HK-2 (cell line): ENCODE data around the gene LGALS7B.
"Not testable (repeated sequence)": the region's sequence is repeated elsewhere in the genome, so short reads cannot be mapped to it uniquely, and the experiment has no call there.

ENCODE experiments used
- DNase-seq: peaks from one replicate; pipeline ENCODE4 v3.0.0-alpha.2; 2018; ENCODE audit not compliant: unreplicated experiment

Gene LGALS7B

DNA sequence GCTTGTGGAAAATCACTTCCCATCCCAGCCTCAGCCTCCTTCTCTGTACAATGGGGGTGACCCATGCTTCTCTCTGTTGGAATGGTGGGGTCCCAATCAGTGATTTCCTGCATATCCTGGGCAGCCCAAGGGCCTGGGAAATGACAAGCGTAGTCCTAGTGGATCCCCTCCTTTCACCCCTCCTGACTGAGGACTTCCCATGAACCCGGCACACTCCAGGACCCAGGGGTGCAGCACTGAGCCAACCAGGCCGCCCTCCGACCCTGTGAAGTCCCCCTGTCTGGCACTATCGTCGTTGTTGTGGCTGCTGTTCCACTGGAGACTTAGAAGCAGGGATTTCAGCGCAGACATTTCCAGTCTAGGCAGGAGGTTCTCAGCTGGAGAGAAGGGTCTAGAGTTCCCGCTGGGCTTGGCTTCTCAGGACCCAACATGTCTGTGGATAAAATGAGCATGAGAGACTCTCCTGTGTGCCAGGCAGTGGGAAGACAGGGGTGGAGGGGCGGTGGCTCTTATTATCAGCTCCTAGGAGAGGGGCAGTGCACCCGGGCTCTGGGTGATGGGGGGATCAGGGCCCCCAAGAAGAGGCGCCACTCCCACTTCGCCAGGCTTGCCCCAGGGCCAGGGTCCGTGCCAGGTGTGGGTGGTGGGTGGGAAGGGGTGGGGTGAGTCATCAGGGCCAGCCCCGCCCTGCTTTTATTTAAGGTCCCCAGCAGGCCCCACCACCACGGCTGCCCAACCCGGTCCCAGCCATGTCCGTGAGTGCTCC lies at the start of gene LGALS7B:
LGALS7B (plus strand) TSS at position 723 of the 766 bp plus-strand sequence; CDS start at position 750, 27 bp downstream.
- no peak for DNase-seq

GRCh38 chr19:38739440-38740256 lies 49.4 kb upstream of the LGALS7B start:
- DNase-seq: no peak

GRCh38 chr19:38740257-38740592 lies 48.8 kb upstream of the LGALS7B start:
- DNase-seq: no peak

- DNase-seq: no peak
These were observed 48.1 kb upstream of the LGALS7B start for GRCh38 chr19:38740932-38741331.

DNA sequence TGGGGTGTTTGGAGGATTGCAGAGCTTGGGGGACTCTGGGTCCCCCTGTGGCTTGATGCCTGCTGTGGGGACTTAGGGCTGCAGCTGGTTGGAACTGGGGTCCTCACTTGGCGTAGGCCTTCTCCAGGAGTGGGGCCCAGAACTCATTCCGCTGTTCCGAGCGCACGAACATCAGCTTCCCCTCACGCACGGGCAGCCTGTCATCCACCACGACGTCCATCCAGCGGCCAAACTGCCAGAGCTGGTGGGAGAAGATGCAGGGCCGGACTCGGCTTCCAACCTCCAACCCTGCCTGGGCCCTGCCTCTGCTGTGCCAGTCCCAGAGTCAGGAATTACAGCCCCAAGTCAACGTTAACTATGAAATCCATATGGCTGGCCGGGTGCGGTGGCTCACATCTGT lies 47.3 kb upstream of the LGALS7B start:
- no peak for DNase-seq

GRCh38 chr19:38742296-38742695 lies 46.7 kb upstream of the LGALS7B start:
- no peak for DNase-seq

DNA sequence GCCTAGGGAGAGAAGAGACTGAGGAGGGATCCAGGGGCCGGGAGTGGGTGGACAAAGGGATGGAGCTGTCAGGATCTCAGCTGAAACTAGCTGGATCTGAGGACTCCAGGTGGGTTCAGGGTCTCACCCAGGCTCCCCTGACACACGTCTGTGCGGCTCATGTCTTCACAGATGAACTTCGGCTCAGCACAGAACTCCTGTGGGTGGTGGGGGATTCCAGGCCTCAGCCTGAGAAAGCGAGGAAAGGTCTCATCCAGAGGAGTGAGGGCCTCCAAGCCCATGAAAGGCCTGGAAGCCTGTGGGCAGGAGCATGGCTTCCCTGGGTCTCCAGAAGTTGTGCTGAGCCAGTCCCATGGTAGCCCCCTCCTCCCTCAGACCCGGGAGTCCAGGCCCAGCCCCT lies 46.1 kb upstream of the LGALS7B start:
- no peak for DNase-seq

DNA sequence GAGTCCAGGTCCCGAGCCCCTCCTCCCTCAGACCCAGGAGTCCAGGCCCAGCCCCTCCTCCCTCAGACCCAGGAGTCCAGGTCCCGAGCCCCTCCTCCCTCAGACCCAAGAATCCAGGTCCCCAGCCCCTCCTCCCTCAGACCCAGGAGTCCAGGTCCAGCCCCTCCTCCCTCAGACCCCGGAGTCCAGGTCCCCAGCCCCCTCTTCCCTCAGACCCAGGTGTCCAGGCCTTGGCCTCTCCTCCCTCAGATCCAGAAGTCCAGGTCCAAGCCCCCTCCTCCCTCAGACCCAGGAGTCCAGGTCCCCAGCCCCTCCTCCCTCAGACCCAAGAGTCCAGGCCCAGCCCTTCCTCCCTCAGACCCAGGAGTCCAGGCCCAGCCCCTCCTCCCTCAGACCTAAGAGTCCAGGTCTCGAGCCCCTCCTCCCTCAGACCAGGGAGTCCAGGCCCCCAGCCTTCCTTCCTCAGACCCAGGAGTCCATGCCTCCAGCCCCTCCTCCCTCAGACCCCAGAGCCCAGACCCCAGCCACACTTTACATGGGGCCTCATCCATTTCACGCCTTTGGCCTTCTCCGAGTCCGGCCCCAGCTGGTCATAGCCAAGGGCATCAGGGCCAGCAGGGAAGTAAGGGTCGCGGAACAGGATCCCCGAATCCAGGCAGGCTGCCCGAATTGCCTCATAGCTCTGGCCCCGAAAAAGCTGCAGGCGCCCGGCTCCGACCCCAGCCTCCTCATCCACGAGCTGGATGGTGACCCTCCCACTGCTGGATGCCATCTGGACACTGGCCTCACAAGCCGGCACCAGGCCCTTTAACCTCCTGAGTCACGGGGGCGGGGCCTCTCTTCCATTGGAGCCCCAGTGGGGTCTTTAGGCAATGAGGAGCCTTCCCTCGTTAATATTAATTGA lies 45.4 kb upstream of the LGALS7B start:
- no peak for DNase-seq

DNA sequence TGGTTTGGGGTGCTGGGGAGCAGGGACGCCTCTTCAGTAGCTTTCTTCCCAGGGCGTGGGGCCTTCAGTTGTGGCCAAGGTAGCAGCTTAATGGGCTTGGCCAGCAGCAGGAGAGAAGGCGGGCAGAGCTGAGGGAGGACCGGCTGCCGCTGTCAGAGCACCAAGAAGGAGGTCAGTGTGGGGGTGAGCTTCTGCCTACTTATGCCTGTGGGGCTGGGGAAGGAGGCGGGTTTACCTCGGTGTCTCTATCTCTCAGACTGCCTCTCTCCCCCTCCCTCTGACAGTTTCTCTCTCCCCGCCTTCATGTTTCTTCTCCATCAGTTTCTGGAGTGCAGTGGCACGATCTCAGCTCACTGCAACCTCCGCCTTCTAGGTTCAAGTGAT lies 44.7 kb upstream of the LGALS7B start, which contains the start of gene CAPN12:
CAPN12 (minus strand) TSS at position 177 of the 384 bp plus-strand sequence. CDS start 309 bp downstream, outside the sequence.
- DNase-seq: no peak

DNA sequence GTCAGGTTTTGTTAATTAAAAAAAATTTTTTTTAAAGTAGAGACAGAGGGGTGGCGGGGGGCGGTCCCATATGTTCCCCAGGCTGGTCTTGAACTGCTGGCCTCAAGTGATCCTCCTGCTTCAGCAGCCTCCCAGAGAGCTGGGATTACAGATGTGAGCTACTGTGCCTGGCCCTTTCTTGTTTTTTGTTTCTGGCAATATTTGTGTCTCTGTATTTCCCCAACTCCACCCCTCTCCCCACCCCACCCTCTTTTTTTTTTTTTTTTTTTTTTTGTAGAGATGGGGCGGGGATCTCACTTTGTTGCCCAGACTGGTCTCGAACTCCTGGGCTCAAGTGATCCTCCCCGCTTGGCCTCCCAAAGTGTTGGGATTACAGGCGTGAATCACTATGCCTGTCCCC lies 44.1 kb upstream of the LGALS7B start:
- no peak for DNase-seq

DNA sequence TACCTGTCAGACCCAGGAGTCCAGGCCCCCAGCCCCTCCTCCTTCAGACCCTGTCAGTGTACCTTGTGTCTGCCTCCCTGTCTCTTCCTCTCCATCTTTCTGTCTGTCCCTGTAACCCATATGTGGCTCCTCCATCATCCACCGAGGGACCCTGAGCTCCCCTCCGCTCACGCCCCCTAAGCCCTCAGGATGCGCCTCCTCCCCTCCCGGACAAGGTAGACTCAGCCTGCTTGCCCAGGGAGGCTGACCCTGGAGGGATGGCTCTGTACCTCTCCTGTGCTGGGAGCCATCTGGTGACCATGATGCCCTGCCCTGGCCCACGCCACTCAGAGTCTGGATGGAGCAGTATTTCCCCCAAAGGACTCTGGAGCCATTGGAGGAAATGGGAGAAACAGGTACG lies 43.7 kb upstream of the LGALS7B start:
- DNase-seq: no peak

DNA sequence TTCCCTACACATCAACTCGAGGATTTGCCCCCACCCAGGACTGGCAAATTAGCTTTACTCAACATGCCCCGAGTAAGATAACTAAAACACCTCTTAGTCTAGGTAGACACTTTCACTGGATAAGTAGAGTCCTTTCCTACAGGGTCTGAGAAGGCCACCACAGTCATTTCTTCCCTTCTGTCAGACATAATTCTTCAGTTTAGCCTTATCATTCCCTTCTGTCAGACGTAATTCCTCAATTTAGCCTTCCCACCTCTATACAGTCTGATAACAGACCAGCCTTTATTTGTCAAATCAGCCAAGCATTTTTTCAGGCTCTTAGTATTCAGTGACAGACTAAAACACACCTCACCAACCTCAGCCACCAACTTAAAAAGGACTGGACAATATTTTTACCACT lies 35.2 kb upstream of the LGALS7B start:
- DNase-seq: not testable (repeated sequence)

GRCh38 chr19:38754196-38754595 lies 34.8 kb upstream of the LGALS7B start:
- DNase-seq: not testable (repeated sequence)

GRCh38 chr19:38759590-38760003 lies 29.4 kb upstream of the LGALS7B start:
- no peak for DNase-seq

- DNase-seq: not testable (repeated sequence)
These were observed 28.0 kb upstream of the LGALS7B start for GRCh38 chr19:38760805-38761517.

- not testable (repeated sequence) for DNase-seq
These were observed 27.1 kb upstream of the LGALS7B start for GRCh38 chr19:38761884-38762389.

DNA sequence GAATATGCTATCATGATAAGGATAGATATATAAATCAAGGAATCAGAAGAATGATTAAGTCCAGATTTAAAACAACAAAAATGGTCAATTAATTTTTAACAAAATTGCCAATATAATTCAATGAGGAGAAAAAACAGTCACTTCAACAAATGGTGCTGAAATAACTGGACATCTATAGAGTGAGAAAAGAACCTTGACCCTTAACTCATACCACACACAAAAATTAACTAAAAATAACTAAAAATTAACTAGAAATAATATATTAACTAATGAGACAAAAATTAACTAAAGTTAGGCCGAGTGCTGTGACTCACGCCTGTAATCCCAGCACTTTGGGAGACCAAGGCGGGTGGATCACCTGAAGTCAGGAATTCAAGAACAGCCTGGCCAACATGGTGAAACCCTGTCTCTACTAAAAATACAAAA lies 25.2 kb upstream of the LGALS7B start:
- peak; percentile 41 for DNase-seq

DNA sequence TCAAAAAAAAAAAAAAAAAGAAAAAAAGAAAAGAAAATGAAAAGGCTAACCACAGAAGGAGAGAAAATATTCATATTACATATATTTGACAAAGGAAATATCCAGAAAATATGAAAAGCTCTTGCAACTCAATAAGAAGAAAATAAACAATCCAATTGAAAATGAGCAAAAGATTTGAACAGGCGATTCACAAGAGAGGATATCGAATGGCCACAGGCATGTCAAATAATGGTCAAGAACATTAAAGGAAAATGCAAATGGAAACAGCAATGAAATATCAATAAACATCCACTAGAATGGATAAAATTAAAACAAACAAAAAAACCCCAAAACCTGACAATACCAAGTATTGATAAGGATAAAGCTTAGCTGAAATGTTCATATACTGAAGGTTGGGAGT lies 23.8 kb upstream of the LGALS7B start:
- no peak for DNase-seq

GRCh38 chr19:38766276-38767047 lies 22.5 kb upstream of the LGALS7B start:
- DNase-seq: no peak

DNA sequence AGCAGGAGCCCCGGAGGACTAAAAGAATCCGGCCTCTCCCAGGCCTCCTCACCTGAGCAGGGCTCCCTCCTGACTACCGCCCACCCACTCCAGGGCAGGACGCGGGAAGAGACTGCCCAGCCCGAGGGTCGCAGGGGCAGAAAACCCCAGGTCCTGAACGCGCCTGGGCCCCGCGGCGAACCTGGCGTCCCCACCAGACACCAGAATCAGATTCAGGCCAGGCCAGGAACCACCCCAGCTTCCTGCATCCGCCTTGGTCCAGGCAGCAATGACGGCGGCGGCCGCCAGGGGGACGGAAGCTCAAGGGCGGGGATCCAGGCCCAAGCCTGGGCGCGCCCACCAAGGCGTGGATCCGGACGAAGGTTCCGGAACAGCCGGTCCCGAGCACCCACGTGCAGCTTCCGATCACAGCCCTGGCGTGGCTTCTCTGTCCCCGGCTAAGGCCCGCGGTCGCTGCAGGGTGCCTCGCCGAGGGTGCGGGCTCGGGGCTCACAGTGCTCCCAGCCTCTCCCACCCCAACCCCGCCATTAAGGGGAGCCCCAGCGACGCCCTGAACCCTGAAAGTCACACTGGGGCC lies 19.3 kb upstream of the LGALS7B start:
- no peak for DNase-seq
